GM18868 (cell line): ENCODE measurements around the gene IQCM.
"Not testable (repeated sequence)": the region's sequence is repeated elsewhere in the genome, so short reads cannot be mapped to it uniquely, and the experiment has no call there.

Experiments
- ATAC-seq: cut with Tn5 transposase; IDR thresholded peaks from one replicate; pipeline ENCODE4 v1.9.1; 2021; ENCODE audit warnings: mild to moderate bottlenecking, moderate library complexity; ENCODE audit not compliant: unreplicated experiment

The IQCM gene

GRCh38 chr4:149595500-149595899 lies 220.1 kb downstream of the IQCM start:
- ATAC-seq, result no peak

DNA sequence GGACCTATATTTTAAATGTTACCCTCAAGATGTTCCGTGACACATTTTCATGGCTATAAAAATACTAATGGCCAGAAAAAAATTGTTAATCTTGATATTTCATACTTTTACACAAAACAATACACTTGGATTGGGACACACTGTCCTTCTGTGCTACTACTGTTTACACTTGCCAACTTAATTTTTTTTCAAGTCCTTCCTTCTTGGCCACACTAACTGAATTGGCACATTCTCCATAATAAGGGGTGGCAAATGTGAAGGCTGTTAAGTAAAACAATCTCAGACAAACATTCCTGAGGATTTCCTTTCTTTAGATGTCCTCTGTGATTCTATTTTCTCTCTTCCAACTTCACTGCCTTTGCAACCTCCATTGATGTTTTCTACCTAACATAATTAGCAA lies 225.8 kb downstream of the IQCM start:
- ATAC-seq, result no peak

DNA sequence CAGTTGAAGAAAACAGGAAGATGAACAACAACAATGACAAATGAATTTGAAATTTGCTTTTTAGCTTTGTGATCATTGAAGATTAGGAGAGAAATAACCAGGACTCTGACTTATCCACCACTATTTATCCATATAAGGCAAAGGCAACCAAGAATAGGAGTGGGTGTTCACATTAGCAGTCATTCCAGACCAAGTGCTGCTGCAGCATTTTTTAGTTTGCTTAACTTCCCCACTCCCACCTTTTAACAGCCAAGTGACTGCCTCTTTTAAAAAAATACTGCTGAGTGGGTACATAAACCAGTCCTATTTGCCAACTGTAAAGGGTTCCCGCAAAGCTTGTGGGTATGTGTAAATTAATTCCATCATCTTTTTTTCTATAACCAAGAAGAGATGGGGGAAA lies 230.9 kb downstream of the IQCM start:
- no peak for ATAC-seq

DNA sequence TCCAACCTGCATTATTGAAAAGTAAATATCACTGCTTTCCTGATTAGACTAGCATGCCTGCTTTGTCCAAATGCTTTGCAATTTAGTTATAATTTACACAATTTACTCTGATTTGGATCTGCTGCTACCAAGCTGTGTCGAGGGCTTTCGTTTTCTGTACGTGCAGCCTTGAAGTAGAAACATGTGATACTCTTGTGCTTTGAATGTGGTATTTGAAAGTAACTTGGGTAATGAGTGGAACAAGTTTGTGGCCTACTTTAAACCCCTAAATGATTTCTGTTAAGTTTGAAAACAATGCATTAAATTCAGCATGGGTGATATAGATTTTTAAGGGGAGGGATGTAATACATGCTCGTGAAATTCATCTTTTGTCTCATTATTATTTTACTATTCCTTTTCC lies 240.7 kb downstream of the IQCM start:
- peak; percentile 94 for ATAC-seq

- no peak for ATAC-seq
Observed at GRCh38 chr4:149572716-149573115, 242.9 kb downstream of the IQCM start.

DNA sequence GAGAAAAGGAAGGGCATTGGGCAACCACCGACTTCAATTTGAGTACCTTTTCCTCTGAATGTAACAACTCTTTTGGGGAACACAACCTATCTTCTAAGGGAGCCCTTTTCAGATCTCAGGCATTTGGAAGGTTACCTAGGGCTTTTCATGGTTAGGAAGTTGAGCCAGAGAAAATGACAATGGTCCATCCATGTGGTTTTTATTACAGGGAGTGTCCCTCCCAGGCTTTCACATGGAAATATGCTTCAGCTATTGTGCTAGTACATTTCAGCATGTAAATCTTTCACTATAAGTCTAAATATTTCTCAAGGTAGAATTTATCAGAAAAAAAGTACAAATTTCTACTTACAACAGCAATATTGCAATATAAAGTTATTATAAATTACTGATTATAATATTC lies 259.8 kb downstream of the IQCM start:
- ATAC-seq, result no peak

DNA sequence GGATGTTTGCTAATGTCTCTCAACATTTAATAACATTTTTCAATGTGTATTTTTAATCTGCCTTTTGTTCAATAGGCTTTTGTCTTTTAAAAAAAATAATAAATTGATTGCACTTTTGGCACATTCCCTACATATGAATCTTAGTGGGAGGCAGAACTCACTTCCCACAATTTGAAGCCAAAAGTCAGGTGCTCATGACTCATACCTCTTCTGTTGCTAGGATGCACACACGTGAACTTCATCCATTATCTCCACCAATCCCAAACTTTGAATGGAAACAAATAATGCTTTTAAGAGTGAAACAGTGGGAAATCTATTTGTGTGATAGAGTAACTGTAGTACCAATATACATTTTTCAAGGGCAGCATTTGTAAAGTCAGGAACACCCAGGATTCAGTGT lies 260.5 kb downstream of the IQCM start:
- no peak for ATAC-seq

DNA sequence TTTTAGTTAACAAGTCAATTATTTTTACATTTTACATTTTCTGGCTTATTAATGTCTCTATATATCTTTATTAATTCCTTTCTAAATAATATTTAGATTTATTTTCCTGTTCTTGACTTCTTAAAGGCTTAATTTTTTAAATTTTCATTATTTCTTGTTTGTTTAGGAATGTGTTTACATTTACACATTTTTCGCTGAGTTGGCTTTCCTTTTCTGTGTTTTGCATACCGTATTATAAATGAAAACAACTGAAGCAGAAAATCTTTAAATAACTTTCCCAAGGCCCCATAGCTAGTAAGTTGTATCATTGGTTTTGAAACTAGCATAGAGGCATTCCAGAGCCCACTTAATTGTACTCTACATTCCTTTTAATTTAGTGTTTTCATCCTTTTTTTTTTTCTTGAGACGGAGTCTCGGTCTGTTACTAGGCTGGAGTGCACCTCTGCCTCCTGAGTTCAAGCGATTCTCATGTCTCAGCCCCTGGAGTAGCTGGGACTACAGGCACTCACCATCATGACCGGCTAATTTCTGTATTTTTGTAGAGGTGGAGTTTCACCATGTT lies 261.6 kb downstream of the IQCM start:
- no peak for ATAC-seq

GRCh38 chr4:149552601-149553000 lies 263.0 kb downstream of the IQCM start:
- ATAC-seq, result no peak

- ATAC-seq, result no peak
Observed at GRCh38 chr4:149549911-149550310, 265.7 kb downstream of the IQCM start.

DNA sequence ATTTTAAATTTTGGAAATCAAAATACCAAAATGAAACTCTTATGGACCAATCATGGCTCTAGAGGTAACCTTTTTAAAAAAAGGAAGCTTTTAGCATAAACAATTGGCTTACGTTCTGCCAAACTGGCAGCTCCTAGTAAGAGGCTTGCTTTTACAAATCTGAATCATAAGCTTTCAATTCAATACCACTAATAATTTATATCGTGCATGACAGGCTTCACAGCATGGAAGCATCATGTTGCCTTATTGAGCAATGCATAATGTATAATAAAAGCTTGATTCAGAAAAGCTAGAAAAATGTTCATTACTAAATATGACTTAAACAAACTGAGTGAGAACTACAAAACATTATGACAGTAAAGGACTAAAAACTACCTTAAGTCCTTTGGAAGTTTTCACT lies 280.9 kb downstream of the IQCM start:
- no peak for ATAC-seq

- no peak for ATAC-seq
Observed at GRCh38 chr4:149531861-149532260, 283.8 kb downstream of the IQCM start.

DNA sequence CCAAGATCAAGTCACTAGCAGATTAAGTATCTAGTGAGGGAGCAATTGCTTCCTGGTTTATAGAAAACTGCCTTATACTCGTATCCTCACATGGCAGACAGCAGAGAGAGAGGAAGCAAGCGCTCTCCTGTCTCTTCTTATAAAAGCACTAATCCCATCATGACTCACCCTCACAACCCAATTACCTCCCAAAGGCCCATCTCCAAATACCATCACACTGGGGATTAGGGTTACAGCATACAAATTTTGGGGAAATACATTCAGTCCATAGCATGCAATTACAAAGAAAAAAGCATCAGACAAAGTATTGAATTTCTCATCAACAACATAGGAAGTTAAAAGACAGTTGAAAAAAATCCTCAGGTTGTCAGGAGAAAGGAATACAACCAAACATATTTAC lies 292.6 kb downstream of the IQCM start:
- no peak for ATAC-seq

DNA sequence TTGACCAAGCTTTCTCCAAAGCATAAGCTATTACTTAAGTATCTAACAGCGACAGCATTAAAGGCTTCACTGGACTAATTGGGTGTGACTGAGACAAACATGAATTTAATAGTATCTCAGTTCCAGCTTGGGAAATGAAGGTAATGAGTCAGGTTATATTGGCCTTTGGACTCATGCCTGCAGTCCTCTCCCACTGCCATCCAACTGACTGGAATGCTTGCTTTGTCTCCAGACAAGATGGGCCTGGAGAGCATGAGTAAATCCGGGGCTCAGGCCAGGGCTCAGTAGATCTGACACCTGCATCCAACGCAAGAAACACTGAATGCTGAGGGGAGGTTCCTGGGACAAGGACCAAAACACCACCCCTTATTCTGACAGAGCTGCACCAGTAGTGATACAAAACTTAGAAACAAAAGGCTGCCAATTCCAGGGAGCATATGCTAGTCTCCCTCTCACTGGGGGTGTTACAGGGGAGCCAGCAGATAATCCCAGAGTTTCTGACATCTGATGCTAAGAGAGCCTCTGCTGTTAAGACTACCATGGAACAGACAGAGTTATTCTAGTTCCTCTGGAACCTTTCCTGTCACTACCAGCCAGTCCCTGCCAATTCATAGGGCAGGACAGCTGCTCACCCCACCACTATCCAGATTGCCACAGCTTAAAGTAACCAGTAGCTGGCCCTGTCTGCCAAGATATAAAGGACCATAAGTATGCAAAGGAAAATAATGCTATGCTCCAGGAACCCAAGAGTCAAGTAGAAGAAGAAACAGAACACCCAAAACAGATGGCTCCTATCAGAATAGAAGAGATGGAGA lies 293.8 kb downstream of the IQCM start:
- ATAC-seq, result no peak

GRCh38 chr4:149518471-149518870 lies 297.2 kb downstream of the IQCM start:
- no peak for ATAC-seq

GRCh38 chr4:149513081-149513480 lies 302.6 kb downstream of the IQCM start:
- no peak for ATAC-seq

GRCh38 chr4:149512501-149512900 lies 303.1 kb downstream of the IQCM start:
- ATAC-seq, result no peak

- ATAC-seq, result no peak
Observed at GRCh38 chr4:149511558-149512298, 303.9 kb downstream of the IQCM start.

DNA sequence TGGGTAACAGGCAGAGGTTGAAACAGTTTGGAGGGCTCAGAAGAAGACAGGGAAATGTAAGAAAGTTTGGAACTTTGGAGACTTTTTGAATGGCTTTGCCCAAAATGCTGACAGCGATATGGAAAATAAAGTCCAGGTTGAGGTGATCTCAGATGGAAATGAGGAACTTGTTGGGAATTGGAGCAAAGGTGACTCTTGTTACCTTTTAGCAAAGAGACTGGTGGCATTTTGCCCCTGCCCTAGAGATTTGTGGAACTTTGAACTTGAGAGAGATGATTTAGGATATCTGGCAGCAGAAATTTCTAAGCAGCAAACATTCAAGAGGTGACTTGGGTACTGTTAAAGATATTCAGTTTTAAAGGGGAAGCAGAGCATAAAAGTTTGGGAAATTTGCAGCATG lies 308.3 kb downstream of the IQCM start:
- not testable (repeated sequence) for ATAC-seq

DNA sequence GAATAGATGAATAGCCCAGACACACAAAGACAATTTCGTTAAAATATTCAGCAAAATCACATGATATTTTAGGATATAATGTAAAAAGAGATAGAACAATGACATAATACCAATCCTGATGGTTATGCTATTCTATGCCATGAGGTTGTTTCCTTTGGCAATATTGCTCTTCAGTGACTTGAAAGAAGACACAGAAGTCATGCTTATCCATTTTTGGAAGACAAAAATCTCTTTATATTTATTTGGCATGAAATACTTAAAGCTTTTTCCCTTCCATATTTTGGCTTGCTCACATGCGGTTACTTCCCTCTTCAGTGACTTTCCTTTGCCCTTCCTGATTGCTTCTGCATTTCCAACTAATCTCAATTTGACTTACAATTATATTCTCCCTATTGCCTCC lies 314.8 kb downstream of the IQCM start:
- no peak for ATAC-seq

GRCh38 chr4:149499726-149500125 lies 315.9 kb downstream of the IQCM start:
- no peak for ATAC-seq

DNA sequence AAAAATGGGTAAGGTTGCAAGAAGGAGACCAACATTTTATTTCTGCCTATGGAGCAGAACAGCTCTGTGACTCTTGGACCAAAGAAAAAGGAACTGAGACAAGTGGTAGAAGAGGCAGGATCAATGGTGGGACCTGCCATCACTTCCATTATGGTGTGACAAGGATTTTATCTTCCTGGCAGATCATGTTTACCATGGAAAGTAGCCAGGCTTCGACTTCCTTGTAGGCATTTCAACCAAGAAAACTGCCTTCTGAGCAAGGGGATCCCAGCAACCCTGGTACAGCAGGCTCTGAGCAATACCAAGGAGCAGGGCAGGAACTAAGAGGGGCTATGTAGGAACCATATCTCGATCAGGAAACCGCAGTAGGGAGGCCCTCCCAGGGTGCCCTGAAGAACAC lies 317.4 kb downstream of the IQCM start:
- ATAC-seq, result no peak
